Measurements from ENCODE around the gene CC2D1A.

The CC2D1A gene

DNA sequence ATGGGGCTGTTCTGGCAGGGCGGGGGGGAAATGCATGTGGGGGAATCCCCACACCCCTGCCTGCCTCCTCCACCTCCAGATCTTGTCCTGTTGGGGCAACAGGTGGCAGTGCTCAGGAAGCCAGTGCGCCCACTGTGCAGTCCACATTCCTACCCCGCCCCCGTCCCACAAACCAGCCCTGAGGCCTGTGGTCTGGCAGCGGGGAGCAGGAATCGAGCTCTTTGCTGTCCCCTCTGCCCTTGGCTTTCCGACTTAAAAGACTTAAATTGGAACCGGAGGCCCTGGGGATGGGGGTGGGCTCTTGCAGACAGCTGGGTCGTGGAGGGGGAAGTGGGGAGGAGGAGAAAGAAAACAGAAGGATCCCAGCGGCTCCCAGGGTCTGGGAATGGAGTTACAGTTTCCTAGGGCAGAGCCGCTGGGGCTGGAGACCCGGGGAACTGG, 24.7 kb upstream of the CC2D1A start:
- no peak for TF ChIP-seq ISL1 (CRISPR knock-in tag; IDR thresholded peaks at IDR 0.05)
- TF ChIP-seq SNAI2 (CRISPR knock-in tag; IDR thresholded peaks at IDR 0.05) = no peak
- TF ChIP-seq ZFP3 (CRISPR knock-in tag; IDR thresholded peaks at IDR 0.05) = no peak
- TF ChIP-seq, protein P1, sequence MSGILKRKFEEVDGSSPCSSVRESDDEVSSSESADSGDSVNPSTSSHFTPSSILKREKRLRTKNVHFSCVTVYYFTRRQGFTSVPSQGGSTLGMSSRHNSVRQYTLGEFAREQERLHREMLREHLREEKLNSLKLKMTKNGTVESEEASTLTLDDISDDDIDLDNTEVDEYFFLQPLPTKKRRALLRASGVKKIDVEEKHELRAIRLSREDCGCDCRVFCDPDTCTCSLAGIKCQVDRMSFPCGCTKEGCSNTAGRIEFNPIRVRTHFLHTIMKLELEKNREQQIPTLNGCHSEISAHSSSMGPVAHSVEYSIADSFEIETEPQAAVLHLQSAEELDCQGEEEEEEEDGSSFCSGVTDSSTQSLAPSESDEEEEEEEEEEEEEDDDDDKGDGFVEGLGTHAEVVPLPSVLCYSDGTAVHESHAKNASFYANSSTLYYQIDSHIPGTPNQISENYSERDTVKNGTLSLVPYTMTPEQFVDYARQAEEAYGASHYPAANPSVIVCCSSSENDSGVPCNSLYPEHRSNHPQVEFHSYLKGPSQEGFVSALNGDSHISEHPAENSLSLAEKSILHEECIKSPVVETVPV (CRISPR knock-in tag; IDR thresholded peaks at IDR 0.05) = no peak
- TF ChIP-seq, protein P2, sequence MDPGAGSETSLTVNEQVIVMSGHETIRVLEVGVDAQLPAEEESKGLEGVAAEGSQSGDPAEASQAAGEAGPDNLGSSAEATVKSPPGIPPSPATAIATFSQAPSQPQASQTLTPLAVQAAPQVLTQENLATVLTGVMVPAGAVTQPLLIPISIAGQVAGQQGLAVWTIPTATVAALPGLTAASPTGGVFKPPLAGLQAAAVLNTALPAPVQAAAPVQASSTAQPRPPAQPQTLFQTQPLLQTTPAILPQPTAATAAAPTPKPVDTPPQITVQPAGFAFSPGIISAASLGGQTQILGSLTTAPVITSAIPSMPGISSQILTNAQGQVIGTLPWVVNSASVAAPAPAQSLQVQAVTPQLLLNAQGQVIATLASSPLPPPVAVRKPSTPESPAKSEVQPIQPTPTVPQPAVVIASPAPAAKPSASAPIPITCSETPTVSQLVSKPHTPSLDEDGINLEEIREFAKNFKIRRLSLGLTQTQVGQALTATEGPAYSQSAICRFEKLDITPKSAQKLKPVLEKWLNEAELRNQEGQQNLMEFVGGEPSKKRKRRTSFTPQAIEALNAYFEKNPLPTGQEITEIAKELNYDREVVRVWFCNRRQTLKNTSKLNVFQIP (CRISPR knock-in tag; IDR thresholded peaks at IDR 0.05; ENCODE audit: borderline replicate concordance, low read depth) = no peak
- TF ChIP-seq BACH2 (CRISPR knock-in tag; IDR thresholded peaks at IDR 0.05; ENCODE audit: borderline replicate concordance) = no peak
- no peak for TF ChIP-seq ZNF70 (CRISPR knock-in tag; IDR thresholded peaks at IDR 0.05)
- no peak for TF ChIP-seq ZNF8 (CRISPR knock-in tag; IDR thresholded peaks at IDR 0.05)
- TF ChIP-seq, protein P3, sequence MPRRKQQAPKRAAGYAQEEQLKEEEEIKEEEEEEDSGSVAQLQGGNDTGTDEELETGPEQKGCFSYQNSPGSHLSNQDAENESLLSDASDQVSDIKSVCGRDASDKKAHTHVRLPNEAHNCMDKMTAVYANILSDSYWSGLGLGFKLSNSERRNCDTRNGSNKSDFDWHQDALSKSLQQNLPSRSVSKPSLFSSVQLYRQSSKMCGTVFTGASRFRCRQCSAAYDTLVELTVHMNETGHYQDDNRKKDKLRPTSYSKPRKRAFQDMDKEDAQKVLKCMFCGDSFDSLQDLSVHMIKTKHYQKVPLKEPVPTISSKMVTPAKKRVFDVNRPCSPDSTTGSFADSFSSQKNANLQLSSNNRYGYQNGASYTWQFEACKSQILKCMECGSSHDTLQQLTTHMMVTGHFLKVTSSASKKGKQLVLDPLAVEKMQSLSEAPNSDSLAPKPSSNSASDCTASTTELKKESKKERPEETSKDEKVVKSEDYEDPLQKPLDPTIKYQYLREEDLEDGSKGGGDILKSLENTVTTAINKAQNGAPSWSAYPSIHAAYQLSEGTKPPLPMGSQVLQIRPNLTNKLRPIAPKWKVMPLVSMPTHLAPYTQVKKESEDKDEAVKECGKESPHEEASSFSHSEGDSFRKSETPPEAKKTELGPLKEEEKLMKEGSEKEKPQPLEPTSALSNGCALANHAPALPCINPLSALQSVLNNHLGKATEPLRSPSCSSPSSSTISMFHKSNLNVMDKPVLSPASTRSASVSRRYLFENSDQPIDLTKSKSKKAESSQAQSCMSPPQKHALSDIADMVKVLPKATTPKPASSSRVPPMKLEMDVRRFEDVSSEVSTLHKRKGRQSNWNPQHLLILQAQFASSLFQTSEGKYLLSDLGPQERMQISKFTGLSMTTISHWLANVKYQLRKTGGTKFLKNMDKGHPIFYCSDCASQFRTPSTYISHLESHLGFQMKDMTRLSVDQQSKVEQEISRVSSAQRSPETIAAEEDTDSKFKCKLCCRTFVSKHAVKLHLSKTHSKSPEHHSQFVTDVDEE (CRISPR knock-in tag; IDR thresholded peaks at IDR 0.05) = no peak
- no peak for TF ChIP-seq ESRRG (CRISPR knock-in tag; IDR thresholded peaks at IDR 0.05)
- TF ChIP-seq ZNF565 (CRISPR knock-in tag; conservative IDR thresholded peaks at IDR 0.05; ENCODE audit: low read depth) = no peak
- TF ChIP-seq TOX (CRISPR knock-in tag; IDR thresholded peaks at IDR 0.05; ENCODE audit: borderline replicate concordance) = no peak
- no peak for TF ChIP-seq ARNTL (CRISPR knock-in tag; IDR thresholded peaks at IDR 0.05; ENCODE audit: borderline replicate concordance, low read depth)
- ATAC-seq = no peak

DNA sequence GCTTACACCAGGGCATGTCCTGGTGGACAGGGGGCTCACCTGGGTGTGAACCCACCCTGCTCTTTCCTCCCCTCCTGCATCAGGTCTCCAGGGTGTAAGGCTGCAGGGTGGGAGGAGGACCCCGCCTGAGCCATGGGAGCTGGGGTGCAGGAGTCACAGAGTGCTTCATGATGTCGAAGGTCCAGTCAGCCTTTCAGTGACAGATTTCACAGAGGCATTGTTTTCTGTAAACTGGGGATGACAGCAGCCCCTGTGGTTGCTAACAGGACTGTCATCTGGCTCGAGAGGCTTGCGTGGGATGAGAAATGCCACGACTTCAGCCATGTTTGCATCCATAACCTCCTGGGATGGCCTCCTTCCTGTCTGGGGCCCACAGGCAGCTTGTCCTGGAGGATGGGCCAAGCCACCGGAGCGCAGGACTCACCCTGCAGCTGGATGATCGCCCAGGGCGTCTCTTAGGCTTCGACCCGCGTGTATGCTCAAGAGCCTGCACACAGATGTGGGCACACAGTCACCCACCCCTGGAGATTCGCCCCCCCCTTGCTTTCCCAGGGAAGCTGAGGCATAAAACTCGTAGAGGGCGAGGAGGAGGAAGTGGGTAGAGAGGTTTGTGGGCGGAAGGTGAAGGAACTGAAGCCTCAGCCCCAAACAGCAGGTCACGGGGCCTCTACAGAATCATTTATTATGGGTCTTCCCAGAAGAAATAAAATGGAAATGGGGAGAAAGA, 24.1 kb upstream of the CC2D1A start:
- ATAC-seq = no peak
- no peak for TF ChIP-seq SNAI2 (CRISPR knock-in tag; IDR thresholded peaks at IDR 0.05)
- TF ChIP-seq, protein P3 (CRISPR knock-in tag; IDR thresholded peaks at IDR 0.05) = no peak
- TF ChIP-seq, protein P4, sequence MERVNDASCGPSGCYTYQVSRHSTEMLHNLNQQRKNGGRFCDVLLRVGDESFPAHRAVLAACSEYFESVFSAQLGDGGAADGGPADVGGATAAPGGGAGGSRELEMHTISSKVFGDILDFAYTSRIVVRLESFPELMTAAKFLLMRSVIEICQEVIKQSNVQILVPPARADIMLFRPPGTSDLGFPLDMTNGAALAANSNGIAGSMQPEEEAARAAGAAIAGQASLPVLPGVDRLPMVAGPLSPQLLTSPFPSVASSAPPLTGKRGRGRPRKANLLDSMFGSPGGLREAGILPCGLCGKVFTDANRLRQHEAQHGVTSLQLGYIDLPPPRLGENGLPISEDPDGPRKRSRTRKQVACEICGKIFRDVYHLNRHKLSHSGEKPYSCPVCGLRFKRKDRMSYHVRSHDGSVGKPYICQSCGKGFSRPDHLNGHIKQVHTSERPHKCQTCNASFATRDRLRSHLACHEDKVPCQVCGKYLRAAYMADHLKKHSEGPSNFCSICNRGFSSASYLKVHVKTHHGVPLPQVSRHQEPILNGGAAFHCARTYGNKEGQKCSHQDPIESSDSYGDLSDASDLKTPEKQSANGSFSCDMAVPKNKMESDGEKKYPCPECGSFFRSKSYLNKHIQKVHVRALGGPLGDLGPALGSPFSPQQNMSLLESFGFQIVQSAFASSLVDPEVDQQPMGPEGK (CRISPR knock-in tag; IDR thresholded peaks at IDR 0.05; ENCODE audit: borderline replicate concordance) = no peak
- TF ChIP-seq, protein P2 (CRISPR knock-in tag; IDR thresholded peaks at IDR 0.05; ENCODE audit: borderline replicate concordance, low read depth) = no peak
- TF ChIP-seq ZC3H10 (CRISPR knock-in tag; IDR thresholded peaks at IDR 0.05) = no peak
- no peak for TF ChIP-seq ISL1 (CRISPR knock-in tag; IDR thresholded peaks at IDR 0.05)
- no peak for TF ChIP-seq ARNTL (CRISPR knock-in tag; IDR thresholded peaks at IDR 0.05; ENCODE audit: borderline replicate concordance, low read depth)
- TF ChIP-seq ZFP3 (CRISPR knock-in tag; IDR thresholded peaks at IDR 0.05) = no peak
- no peak for TF ChIP-seq OSR1 (CRISPR knock-in tag; IDR thresholded peaks at IDR 0.05)
- no peak for TF ChIP-seq BACH2 (CRISPR knock-in tag; IDR thresholded peaks at IDR 0.05; ENCODE audit: borderline replicate concordance)
- no peak for TF ChIP-seq ZNF8 (CRISPR knock-in tag; IDR thresholded peaks at IDR 0.05)
- no peak for TF ChIP-seq ZNF565 (CRISPR knock-in tag; conservative IDR thresholded peaks at IDR 0.05; ENCODE audit: low read depth)
